KMS-11 (cell line): ENCODE data around the gene CCDC158.

Experiments used
- H2AFZ ChIP-seq: fragments of 200-600 bp; sonication (generic); 2 replicates; pipeline ENCODE4 v1.6.1; 2016; ENCODE audit warnings: antibody characterized with exemption, mixed run types, low read depth
- H3K27ac ChIP-seq: fragments of 200-600 bp; sonication (generic); 2 replicates; pipeline ENCODE4 v1.6.1; 2016; ENCODE audit warnings: mild to moderate bottlenecking, mixed run types
- H3K27me3 ChIP-seq: fragments of 200-600 bp; sonication (generic); 2 replicates; pipeline ENCODE4 v1.6.1; 2017; ENCODE audit warnings: mild to moderate bottlenecking, low read depth, mixed run types, moderate library complexity; ENCODE audit not compliant: insufficient read depth
- H3K36me3 ChIP-seq: fragments of 200-600 bp; sonication (generic); 2 replicates; pipeline ENCODE4 v1.6.1; 2017; ENCODE audit warnings: mild to moderate bottlenecking, mixed run types; ENCODE audit not compliant: insufficient read depth
- H3K4me1 ChIP-seq: fragments of 200-600 bp; sonication (generic); 2 replicates; pipeline ENCODE4 v1.6.1; 2016; ENCODE audit warnings: mild to moderate bottlenecking, low read depth, mixed run types; ENCODE audit not compliant: poor library complexity, severe bottlenecking
- H3K4me2 ChIP-seq: fragments of 200-600 bp; sonication (generic); 2 replicates; pipeline ENCODE4 v1.7.0; 2016; ENCODE audit warnings: mild to moderate bottlenecking, mixed run types
- H3K4me3 ChIP-seq: fragments of 200-600 bp; sonication (generic); IDR thresholded peaks from 2 replicates; pipeline ENCODE4 v1.6.1; 2017; ENCODE audit warnings: low read depth, low read length, mixed read lengths; ENCODE audit not compliant: insufficient read depth
- H3K79me2 ChIP-seq: fragments of 200-600 bp; sonication (generic); 2 replicates; pipeline ENCODE4 v1.6.1; 2016; ENCODE audit warnings: low read depth, mixed run types; ENCODE audit not compliant: insufficient read depth
- H3K9ac ChIP-seq: fragments of 200-600 bp; sonication (generic); 2 replicates; pipeline ENCODE4 v1.6.1; 2016; ENCODE audit warnings: mild to moderate bottlenecking, mixed run types
- H4K20me1 ChIP-seq: fragments of 200-600 bp; sonication (generic); 2 replicates; pipeline ENCODE4 v1.6.1; 2016; ENCODE audit warnings: mild to moderate bottlenecking, mixed run types; ENCODE audit not compliant: insufficient read depth
- TF ChIP-seq, protein P1 (sequence below): fragments of 200-600 bp; sonication (generic); conservative IDR thresholded peaks from 2 replicates; pipeline ENCODE4 v1.6.1; 2017; ENCODE audit warnings: low read depth, mild to moderate bottlenecking, antibody characterized with exemption, low read length, moderate library complexity, mixed read lengths

The CCDC158 gene

DNA sequence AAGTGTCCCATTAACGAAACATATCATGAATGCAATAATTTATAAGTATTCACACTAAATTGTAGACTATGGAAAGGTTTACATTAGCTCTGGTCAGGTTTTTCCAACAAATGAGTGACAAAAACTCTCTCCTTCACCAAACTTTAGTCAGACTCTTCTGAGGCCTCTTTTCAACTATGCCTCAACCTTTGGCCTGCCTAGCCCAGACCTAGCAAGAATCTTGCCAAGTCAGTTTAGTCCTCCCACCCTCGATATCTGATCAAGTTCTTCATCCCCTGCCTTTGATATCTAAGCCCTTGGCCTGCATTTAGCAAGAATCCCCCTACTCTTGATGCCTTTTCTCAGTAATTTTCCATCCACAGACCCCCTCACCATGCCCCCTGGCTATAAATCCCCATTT, 37.9 kb downstream of the CCDC158 start:
- H3K4me1 ChIP-seq = peaks cover 36% of the 10 kb centered on the region
- no peak overlapping the region for H2AFZ ChIP-seq
- no peak overlapping the region for H3K9ac ChIP-seq
- H3K4me3 ChIP-seq = no peak overlapping the region
- H3K27ac ChIP-seq = no peak overlapping the region
- H3K27me3 ChIP-seq = no peaks in the 10 kb centered on the region
- no peaks in the 10 kb centered on the region for H3K79me2 ChIP-seq
- H4K20me1 ChIP-seq = no peaks in the 10 kb centered on the region
- H3K36me3 ChIP-seq = no peaks in the 10 kb centered on the region
- peak overlapping the region; percentile 41 for H3K4me2 ChIP-seq
- TF ChIP-seq, protein P1, sequence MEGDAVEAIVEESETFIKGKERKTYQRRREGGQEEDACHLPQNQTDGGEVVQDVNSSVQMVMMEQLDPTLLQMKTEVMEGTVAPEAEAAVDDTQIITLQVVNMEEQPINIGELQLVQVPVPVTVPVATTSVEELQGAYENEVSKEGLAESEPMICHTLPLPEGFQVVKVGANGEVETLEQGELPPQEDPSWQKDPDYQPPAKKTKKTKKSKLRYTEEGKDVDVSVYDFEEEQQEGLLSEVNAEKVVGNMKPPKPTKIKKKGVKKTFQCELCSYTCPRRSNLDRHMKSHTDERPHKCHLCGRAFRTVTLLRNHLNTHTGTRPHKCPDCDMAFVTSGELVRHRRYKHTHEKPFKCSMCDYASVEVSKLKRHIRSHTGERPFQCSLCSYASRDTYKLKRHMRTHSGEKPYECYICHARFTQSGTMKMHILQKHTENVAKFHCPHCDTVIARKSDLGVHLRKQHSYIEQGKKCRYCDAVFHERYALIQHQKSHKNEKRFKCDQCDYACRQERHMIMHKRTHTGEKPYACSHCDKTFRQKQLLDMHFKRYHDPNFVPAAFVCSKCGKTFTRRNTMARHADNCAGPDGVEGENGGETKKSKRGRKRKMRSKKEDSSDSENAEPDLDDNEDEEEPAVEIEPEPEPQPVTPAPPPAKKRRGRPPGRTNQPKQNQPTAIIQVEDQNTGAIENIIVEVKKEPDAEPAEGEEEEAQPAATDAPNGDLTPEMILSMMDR = no peak

DNA sequence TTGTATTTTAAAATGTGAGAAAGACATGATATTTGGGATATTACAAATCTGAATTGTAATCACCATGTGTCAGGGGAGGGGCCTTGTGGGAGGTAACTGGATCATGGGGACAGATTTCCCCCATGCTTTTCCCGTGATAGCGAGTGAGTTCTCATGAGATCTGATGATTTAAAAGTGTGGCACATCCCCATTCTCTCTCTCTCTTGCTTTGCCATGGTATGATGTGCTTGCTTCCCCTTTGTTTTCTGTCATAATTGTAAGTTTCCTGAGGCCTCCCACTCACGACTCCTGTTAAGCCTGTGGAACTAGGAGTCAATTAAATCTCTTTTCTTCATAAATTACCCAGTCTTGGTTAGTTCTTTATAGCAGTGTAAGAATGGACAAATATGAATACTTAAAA, 39.0 kb downstream of the CCDC158 start:
- Histone ChIP-seq H4K20me1 (no peaks in the 10 kb centered on the region), H3K27ac (no peak overlapping the region), H3K36me3 (no peaks in the 10 kb centered on the region), H3K4me3 (no peak overlapping the region), H3K79me2 (no peaks in the 10 kb centered on the region), H2AFZ (no peak overlapping the region), H3K4me1 (peaks cover 44% of the 10 kb centered on the region), H3K4me2 (no peak overlapping the region), H3K9ac (no peak overlapping the region), H3K27me3 (no peaks in the 10 kb centered on the region)
- TF ChIP-seq, protein P1 = no peak

DNA sequence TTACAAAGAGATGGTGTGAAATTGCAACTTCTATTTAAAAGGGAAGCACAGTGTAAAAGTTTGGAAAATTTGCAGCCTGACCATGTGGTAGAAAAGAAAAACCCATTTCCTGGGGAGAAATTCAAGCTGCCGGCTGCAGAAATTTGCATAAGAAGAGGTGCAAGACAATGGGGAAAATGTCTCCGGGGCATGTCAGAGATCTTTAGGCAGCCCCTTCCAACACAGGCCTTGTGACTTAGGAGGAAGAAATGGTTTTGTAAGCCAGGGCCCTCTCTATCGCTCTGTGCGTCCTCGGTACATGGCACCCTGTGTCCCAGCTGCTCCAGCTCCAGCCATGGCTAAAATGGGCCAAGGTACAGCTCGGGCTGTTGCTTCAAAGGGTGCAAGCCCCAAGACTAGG, 40.4 kb downstream of the CCDC158 start:
- Histone ChIP-seq H4K20me1 (no peaks in the 10 kb centered on the region), H3K27me3 (no peaks in the 10 kb centered on the region), H2AFZ (no peak overlapping the region), H3K4me1 (peaks cover 46% of the 10 kb centered on the region), H3K79me2 (no peaks in the 10 kb centered on the region), H3K27ac (no peak overlapping the region), H3K4me3 (no peak overlapping the region), H3K4me2 (no peak overlapping the region), H3K9ac (no peak overlapping the region), H3K36me3 (no peaks in the 10 kb centered on the region)
- TF ChIP-seq, protein P1 = no peak

DNA sequence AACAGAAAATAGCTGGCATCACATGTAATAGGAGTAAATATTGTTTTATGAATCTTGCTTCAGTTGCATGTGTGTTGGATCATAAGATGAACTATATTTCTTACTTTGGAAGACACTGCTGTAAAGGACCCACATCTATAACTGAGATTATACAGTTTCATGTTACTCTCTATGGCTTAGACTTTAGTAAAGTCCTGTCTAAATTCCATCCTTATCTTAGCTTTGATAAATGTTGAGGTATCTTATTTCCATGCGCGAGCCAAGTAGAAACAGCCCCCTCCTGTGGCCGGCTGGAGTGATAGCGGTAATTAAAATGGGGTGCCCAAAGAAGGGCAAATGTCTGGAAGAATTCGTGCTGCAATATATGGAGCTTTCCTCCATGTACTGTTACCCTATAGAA, 43.0 kb downstream of the CCDC158 start:
- H3K4me3 ChIP-seq = no peak overlapping the region
- H3K4me2 ChIP-seq = no peak overlapping the region
- no peaks in the 10 kb centered on the region; the same call in 1 of the 2 replicates for H4K20me1 ChIP-seq
- no peak overlapping the region for H3K9ac ChIP-seq
- H3K27ac ChIP-seq = no peak overlapping the region
- no peaks in the 10 kb centered on the region for H3K79me2 ChIP-seq
- H3K36me3 ChIP-seq = no peaks in the 10 kb centered on the region
- TF ChIP-seq, protein P1 = peak; percentile 91
- H2AFZ ChIP-seq = no peak overlapping the region
- peaks cover 26% of the 10 kb centered on the region for H3K4me1 ChIP-seq
- no peaks in the 10 kb centered on the region for H3K27me3 ChIP-seq

DNA sequence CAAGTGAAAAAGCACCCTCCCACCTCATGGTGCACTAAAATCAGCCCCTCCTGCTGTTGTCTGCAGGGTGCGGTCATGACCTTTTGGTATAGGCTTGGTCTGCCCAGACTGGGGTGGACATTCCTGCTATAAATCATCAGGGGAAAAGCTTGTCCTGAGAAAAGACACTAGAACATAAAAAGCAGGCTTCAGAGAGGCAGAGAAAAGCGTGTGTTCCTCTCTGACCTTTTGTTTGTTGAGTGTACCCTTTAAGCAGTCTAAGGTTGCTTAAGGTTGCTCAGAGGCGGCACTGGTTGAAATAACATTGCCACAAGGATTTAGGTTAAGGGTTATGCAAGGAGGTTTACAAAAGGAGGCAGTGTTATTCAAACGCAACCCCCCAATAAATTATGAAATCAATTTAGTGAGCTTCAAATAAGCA, 43.5 kb downstream of the CCDC158 start:
- Histone ChIP-seq H3K79me2 (no peaks in the 10 kb centered on the region), H3K4me3 (no peak overlapping the region), H2AFZ (no peak overlapping the region), H3K4me1 (peaks cover 22% of the 10 kb centered on the region), H3K4me2 (no peak overlapping the region), H4K20me1 (no peaks in the 10 kb centered on the region; the same call in 1 of the 2 replicates), H3K27me3 (no peaks in the 10 kb centered on the region), H3K36me3 (no peaks in the 10 kb centered on the region), H3K9ac (no peak overlapping the region), H3K27ac (no peak overlapping the region)
- TF ChIP-seq, protein P1 = no peak
